CD1c-positive myeloid dendritic cell (primary cell): ENCODE measurements around the gene PTRH1.
A peak's percentile ranks its signal among the peaks of the same experiment; 100 is the strongest.

Source experiments
- DNase-seq: peaks from one replicate; pipeline ENCODE4 v3.0.0-alpha.2; 2016; ENCODE audit errors: extremely low spot score

PTRH1 gene

DNA sequence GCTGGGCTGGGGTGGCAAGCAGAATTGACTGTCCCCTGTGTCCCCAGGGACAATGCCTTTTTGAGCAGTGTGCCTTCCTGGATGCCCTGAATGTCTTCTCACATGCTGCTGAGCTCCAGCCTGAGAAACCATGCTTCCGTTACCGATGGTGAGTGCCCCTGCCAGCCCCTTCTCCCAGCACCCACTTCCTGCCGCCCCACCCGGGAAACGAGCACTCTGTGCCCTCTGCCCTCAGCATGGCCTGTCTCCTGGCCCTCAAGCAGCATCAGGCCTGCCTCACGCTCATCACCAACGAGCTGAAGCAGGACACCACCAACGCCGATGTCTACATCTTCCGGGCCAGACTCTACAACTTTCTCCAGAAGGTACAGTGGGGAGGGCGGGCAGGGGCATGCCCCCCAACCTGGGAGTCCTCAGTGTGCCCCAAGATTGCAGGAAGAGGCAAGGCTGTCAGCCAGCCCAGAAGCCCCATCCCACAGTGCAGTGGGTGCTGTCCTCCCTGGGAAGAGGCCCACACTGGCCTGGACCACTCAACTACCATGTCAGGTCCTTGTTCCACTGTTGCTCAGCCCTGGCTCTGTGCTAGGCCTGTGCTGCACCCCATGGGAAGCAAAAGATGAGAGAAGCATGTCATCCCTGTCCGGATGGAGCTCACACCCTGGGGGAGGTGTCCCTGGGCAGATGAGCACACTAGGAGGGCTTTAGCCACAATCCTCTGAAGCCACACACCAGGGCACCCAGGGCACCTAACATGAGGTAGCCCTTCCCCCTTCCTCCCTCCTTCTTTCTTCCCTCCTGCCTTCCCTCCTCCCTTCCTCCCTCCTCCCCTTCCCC is 4.8 kb upstream of the PTRH1 start:
- DNase-seq = no peak

GRCh38 chr9:127717766-127718165 is 2.3 kb upstream of the PTRH1 start:
- no peak for DNase-seq

- DNase-seq = no peak
Observed at GRCh38 chr9:127716412-127716811, 949 bp upstream of the PTRH1 start.

GRCh38 chr9:127714951-127715469 is 453 bp downstream of the PTRH1 start:
- DNase-seq = peak; percentile 57

- no peak for DNase-seq
Observed at GRCh38 chr9:127714020-127714750, 1.3 kb downstream of the PTRH1 start.

- DNase-seq = no peak
Observed at GRCh38 chr9:127712867-127713266, 2.6 kb downstream of the PTRH1 start.

- DNase-seq = no peak
Observed at GRCh38 chr9:127712371-127712770, 3.1 kb downstream of the PTRH1 start.

GRCh38 chr9:127711831-127712274 is 3.6 kb downstream of the PTRH1 start:
- no peak for DNase-seq

DNA sequence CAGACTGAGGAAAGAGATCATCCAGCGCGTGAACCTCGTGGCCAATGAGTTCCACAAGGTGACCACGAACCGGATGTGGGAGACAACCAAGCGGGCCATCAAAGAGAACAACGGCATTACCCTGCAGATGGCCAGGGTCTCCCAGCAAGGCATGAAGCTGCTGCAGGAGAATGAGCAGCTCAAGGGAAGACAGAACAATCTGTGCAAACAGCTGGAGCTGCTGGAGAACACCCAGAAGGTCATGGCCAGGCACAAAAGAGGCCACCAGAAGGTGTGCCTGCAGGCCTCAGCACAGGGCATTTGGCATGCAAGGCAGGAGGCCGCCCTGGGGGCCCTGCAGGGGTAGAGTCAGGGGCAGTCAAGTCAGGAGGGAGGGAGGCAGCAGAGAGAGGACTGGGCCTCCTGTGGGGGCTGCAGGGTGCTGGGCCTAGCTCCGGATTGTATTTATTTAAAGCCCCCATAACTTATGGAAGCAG is 4.2 kb downstream of the PTRH1 start:
- DNase-seq = no peak

- no peak for DNase-seq
Observed at GRCh38 chr9:127710204-127710783, 5.2 kb downstream of the PTRH1 start.

DNA sequence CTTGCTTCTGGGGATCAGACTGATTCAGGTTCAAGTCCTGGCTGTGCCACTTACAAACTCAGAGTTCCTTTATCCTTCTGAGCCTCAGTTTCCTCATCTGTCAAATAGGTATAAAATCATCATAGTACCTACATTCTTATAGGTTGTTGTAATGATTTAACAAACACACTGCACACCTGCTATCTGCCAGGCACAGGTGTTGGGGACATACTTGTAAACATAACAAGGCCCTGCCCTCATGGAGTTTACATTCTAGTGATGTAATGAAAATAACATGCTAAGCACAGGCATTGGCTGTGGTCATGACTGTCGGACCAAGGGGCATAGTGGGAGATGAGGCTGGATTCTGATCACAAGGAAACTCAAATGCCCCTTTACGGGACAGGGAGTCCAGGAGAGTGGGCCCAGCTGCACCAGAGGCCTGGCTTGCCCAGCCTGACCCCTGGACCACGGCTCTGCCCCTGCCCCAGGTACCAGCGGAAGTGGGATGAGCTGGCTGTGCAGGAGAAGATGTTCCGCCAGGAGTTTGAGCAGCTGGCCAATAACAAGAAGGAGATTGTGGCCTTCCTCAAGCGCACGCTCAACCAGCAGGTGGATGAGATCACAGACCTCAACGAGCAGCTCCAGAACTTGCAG is 6.4 kb downstream of the PTRH1 start:
- DNase-seq = no peak

DNA sequence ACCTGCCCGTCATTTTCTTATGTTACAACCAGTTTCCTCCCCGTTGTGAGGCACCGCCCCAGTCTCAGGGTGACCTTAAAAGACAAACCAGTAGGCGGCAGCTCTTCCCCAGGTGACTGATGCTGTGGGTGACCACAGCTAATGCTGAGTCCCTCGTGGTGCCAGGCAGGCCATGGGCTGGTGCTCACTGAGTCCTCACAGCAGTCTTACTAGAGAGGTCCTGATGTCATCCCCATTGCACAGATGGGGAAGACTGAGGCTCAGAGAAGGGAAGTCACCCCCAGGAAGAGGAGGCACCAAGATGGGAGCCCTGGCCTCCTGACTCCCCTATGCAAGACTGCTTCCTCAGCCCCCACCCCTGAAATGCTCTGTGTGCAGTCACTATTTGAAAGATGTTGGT is 7.7 kb downstream of the PTRH1 start:
- no peak for DNase-seq

- peak; percentile 12 for DNase-seq
Observed at GRCh38 chr9:127706836-127707241, 8.6 kb downstream of the PTRH1 start, which contains the start of gene CFAP157. Gene CFAP157, plus strand, starts transcription at chr9:127706988. Its CDS starts 44 bp downstream, at chr9:127707032.

DNA sequence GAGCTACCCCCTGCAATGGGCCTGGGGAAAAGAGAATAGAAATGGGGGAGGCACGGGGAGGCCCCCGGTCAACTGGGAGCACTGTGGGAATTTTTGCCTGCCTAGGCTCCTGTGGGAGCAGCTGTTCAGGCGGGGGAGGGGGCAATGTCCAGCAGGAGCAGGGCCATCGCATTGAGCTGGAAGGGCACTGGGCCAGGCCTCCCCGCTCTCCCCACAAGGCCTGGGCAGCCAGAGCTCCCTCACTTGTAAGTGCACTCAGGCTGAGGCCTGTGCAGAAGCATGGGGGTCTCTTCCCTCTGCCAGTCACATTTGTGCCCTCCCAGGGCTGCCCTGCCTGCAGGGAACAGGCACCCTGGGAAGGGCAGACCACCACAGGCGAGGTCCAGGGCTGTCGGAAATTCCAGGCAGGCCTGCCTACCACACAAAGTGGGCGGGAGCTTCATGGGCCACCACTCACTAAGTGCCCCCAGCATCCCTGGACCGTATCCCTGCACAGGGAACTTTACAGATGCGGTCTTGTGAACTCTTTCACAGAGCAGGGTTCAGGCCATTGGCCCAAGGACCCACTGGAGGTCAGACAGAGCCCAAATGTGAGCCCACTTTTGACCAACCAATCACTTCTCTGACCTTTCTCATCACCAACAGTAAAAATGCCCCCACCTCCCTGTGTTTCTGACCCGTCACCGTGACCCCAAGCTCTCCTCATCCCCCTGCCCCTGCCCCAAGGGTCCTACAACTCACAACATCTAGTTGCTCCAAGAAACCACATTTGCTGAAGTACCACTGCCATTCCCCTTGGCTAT is 9.7 kb downstream of the PTRH1 start:
- no peak for DNase-seq

DNA sequence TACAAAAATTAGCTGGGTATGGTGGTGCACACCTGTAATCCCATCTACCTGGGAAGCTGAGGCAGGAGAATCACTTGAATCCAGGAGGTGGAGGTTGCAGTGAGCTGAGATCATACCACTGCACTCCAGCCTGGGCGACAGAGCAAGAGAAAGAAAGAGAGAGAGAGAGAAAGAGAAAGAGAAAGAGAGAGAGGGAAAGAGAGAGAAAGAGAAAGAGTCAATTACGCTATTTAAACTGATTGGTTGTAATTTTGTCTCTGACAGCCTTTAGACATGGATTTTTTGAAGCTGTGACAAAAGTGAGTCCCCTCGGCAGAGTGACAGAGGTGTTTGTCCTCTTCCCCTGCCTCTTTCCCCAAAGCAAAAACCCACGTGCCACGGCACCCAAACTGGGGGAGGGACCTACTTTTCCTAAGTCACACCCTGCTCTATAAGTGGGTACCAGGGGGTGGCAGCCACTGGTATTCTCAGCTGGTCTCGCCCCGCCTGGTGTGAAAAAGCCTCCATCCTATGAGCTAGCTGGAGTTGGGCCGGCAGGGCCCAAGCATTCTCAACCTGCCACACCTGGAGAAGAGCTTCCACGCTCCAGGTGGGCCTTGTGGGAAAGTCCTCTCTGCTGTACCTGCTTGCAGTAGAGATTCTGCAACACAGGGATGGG is 12.0 kb downstream of the PTRH1 start:
- no peak for DNase-seq

GRCh38 chr9:127700594-127701255 is 14.7 kb downstream of the PTRH1 start:
- no peak for DNase-seq

- no peak for DNase-seq
Observed at GRCh38 chr9:127700140-127700539, 15.3 kb downstream of the PTRH1 start.

DNA sequence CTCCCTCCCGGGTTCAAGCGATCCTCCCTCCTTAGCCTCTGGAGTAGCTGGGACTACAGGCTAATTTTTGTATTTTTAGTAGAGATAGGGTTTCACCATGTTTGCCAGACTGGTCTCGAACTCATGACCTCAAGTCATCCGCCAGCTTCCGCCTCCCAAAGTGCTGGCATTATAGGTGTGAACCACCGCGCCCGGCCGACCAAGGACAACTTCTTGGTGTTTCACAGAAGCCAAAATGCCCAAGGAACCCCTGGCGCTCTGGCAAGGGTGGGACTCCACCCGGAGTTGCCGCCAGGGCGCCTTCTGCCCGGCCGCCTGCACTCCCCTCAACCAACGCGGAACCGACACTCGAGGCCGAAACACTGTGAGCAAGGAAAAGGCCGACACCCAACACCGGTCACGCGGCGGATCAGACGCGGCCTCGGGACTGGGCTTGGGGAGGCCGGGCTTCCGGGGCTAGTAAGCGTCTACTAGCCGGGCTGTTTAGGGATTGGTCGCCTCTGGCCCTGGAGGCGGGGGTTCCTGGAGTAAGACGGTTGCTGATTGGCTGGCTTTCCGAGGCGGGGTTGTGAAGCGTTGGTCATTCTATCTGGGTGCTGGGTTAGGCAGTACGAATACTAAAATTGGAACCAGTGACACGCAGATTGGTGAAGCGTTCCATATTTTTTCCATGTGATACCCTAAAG is 16.3 kb downstream of the PTRH1 start:
- DNase-seq = peak; percentile 98

- DNase-seq = no peak
Observed at GRCh38 chr9:127698386-127698785, 17.1 kb downstream of the PTRH1 start.
